ENCODE measurements around the gene COL4A2.

GRCh38 chr13:110293037-110293436 is 14.0 kb upstream of the COL4A2 start:
- TF ChIP-seq POLR2A (IDR thresholded peaks at IDR 0.05) (no peak), CTCF (IDR thresholded peaks at IDR 0.05 in 4 of 5, conservative IDR thresholded peaks at IDR 0.05 in 1 of 5) (no peak)
